GM18951 (cell line): ENCODE data around the gene ADGRG1.

Experiments
- POLR2A ChIP-seq: IDR thresholded peaks from 4 replicates; pipeline ENCODE4 v1.6.1; 2011; ENCODE audit warnings: mild to moderate bottlenecking; ENCODE audit not compliant: insufficient read length, insufficient read depth; ENCODE audit errors: extremely low read depth
- in situ Hi-C: fragments of 300-500 bp; cut with MboI; formaldehyde crosslinking; loops from one replicate; pipeline ENCODE4 v1.12.0; 2022; ENCODE audit warnings: low sequenced_read_pairs, mixed read lengths, inconsistent platforms; ENCODE audit not compliant: unreplicated experiment

ADGRG1 gene

DNA sequence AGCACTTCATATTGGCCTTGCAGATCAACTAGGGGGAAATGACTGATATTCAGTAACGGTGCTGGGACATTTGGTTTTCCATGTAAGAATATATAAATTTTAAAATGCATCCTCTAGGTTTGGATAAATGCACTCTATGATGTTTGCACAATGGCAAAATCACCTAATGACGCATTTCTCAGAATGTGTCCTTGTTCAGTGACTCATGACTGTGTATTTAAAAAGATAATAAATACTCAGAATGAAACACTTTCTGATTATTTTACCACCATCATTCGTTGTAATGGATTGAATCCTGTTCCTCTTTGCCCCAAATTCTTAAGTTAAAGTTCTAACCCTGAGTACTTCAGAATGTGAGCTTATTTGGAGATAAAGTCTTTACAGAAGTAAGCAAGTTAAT is 17.2 kb upstream of the ADGRG1 start:
- no peak for TF ChIP-seq POLR2A
- in situ Hi-C loops, result no loop called here

DNA sequence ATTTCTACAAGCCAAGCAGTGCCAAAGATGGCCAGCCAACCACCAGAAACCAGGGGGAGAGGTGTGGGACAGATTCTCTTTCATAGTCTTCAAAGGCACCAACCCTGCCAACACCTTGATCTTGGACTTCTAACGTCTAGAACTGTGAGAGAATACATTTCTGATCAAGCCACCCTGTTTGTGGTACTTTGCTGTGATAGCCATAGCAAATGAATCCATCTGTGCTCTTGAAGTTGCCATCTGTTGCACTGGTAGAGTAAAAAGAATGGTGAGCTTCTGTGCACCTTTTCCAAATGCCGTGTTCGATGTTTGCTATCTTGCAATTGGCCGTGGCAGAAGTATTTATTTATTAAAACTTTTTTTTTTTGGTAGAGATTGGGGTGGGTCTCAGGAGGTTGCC is 16.7 kb upstream of the ADGRG1 start:
- TF ChIP-seq POLR2A, result no peak
- in situ Hi-C loops, result no loop called here

DNA sequence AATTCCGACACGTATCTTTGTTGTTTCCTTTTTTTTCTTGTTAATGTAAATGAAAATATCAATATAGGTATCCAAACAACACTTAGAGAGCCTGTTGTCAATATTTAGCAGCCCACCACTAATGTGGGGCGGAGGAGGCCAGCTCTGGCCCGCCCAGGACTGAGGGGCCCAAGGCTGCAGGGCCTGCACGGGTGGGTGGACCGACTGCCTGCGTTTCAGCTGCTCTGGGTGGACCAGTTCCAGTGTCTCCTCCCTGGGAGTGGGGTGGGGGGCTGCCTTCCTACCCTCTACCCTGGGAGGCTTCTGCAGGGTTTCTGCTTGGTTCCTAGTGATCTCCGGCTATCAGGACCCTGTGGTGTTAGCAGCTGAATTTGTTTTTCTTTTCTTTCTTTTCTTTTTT is 15.9 kb upstream of the ADGRG1 start:
- in situ Hi-C loops, result no loop called here
- no peak for TF ChIP-seq POLR2A

DNA sequence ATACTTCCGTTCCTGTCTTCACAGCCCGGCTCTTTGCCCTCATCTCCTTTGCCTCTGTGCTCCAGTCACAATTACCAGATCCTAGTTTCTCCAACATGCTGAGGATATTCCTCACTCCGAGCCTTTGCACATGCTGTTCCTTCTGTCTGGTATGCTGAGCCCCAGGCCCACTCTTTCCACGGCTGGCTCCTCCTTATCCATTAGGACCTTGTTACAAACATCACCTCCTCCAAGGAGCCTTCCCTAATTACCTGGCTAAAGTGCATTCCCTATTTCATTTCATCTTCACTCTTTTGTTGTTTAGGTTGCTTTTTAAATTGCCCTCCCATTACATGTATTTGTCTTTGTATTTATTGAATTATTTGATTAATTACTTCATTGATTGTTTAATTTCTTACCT is 14.9 kb upstream of the ADGRG1 start:
- no peak for TF ChIP-seq POLR2A
- in situ Hi-C loops, result no loop called here

DNA sequence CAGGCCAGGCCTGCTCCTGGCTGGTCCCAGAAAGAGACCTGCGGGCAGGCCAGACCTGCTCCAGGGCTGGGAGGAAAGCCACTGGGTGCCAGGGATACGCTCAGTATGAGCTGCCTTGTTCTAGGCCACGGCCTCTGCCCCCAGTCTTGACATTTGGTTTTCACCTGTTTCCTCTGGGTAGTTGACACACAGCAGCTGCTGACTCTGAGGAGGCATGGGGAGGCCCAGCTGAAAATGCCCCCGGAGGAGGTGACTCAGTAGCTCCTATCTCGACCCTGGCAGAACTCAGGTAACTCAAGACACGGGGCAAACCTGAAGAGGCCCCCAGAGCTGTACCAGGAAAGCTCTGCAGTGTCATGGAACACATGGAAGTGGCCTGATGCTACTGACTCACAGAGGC is 13.9 kb upstream of the ADGRG1 start:
- in situ Hi-C loops, result no loop called here
- no peak for TF ChIP-seq POLR2A

DNA sequence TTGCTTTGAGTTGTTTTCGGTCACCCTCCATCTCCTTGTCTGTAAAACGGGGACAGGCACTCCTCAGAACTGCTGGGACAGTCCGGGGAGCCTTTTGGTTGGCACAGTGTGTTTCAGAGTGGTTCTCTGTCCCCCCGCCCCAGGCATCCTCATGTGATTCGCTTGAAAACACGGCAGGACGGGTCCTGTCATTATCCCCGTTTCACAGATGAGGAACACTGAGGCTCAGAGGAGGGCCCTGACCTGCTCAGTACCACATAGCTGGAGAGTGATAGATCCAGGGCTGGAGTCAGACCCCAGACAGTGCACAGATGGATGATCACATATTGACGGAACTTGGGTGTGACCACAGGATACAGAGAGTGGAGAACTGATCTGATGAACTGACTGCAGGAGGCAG is 13.5 kb upstream of the ADGRG1 start:
- TF ChIP-seq POLR2A, result no peak
- in situ Hi-C loops, result no loop called here

DNA sequence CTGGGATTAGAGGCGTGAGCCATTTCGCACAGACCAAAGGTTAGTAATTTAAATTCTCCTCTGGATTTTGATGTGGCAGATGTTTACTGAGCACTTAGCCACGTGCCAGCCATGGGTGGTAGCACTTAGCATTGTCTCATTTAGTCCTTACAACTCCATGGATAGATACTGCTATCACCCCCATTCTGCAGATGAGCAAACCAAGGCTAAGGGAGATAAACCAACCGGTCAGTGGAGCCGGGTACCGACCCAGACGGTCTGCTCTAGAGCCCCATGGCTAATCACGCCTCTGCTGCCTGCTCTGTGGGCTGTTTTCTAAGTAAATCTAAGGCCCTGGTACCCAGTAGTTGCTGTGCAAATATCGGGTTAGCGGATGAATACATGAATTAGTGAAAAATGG is 12.6 kb upstream of the ADGRG1 start:
- in situ Hi-C loops, result no loop called here
- no peak for TF ChIP-seq POLR2A

DNA sequence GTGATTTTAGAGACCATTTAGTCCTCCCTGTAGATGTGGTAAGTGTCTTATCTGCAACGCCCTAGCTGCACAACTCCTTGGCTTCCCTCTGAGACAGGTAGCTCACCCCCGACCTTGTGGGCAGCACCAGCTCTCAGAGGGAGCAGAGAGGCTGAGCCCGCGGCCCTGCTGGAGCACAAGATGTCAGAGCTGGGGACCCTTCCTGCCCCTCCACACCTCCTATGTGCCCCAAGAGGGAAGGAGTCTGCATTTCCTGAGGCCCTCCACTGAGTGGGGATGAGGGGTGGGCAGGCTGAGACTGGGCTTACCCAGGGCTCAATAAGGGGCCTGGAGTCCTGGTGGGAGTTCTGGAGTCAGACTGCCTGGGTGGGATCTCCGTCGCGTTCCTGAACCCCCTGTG is 12.2 kb upstream of the ADGRG1 start:
- in situ Hi-C loops, result no loop called here
- no peak for TF ChIP-seq POLR2A

DNA sequence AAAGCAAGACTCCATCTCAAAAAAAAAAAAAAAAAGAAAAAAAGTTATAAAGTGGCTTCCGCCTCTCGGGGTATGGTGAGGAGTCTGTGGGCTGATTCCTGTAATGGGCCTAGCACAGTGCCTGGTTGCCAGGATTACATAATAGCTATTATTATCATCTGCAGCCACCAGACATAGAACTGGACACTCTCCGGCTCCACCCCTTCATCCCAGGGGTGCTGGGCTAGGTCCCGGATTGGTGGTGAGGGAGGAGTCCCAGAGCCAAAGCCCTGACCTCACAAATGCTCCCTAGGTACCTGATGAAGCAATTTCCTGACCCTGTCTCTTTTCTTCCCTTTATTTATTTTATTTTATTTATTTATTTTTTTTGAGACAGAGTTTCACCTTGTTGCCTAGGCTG is 11.6 kb upstream of the ADGRG1 start:
- in situ Hi-C loops, result no loop called here

DNA sequence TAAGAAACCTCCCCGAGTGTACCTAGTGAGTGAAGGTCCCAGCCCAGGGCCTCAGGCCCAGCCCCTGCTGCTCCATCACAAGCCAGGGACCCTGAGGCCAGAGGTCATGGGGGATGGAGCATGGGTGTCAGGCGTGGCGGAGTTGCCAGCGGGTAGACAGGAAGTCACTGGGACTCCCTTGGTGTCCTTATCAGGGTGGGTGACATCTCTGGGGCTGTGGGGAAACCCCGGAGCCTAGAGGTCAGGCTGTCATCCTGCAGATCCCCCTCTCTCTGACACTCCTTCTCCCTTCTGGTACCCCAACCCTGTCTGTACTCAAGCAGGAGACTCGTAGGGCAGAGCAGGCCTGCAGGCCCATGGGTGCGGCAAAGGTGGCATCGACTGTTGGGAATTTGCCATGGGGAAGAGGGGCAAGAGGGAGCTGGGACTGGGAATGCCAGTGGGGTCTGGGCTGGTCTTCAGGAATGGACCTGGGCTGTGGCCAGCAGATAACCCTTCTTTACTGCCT is 10.8 kb upstream of the ADGRG1 start:
- TF ChIP-seq POLR2A, result no peak

More for the DNA sequence above, 11.6 kb upstream of the ADGRG1 start:
- TF ChIP-seq POLR2A, result no peak

DNA sequence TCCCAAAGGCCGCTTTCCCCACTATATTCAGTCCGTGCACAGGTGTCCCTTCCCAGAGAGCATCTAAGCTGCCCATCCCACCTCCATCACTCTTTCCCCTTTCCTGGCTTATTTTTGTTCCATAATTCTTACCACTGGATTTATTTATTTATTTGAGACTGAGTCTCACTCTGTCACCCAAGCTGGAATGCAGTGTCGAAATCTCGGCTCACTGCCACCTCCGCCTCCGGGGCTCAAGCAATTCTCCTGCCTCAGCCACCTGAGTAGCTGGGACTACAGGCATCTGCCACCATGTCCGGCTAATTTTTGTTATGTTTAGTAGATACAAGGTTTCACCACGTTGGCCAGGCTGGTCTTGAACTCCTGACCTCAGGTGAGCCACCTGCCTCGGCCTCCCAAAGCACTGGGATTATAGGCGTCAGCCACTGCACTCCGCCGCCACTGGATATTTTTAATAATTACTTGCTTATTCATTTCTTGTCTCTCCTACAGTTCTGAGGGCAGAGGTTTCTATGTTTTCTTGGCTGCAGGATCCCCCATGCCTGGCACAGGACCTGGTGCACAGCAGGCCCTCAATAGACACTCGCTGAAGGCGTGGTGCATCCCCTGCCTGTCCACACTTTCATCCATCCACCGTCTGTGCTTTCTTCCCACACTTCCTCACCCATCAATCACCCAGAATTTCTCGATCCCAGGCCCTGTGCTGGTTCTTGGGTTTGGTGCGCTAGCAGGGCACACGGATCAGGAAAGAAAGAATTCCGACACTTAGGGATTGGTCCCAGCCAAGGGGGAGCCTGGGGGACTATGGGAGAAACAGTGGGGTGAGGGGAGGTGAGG is 9.9 kb upstream of the ADGRG1 start:
- TF ChIP-seq POLR2A, result no peak

More for the DNA sequence above, 10.8 kb upstream of the ADGRG1 start:
- in situ Hi-C loops, result no loop called here

DNA sequence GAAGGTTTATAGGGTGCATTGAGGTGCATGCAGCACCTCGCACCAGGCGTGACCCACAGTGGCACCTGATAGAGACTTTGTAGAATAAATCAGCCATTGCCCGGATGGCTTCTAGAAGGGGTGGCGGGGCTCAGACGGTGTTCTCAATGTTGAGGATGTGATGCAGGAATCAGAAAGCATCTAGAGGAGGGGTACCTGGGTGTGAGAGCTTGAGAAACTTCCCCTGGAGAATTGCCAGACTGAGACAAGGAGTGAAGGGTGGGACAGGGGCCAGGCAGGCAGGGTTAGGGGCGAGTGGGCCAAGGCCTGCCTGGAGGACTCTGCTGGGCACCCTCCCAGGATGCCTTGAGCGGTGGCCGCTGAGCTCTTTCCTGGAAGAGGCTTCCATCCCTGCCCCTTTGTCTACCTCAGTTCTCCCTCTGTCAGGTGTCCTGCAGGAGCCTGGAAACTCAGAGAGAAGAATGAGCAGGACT is 9.3 kb upstream of the ADGRG1 start:
- TF ChIP-seq POLR2A, result no peak
- in situ Hi-C loops, result no loop called here

More for the DNA sequence above, 9.9 kb upstream of the ADGRG1 start:
- in situ Hi-C loops, result no loop called here

DNA sequence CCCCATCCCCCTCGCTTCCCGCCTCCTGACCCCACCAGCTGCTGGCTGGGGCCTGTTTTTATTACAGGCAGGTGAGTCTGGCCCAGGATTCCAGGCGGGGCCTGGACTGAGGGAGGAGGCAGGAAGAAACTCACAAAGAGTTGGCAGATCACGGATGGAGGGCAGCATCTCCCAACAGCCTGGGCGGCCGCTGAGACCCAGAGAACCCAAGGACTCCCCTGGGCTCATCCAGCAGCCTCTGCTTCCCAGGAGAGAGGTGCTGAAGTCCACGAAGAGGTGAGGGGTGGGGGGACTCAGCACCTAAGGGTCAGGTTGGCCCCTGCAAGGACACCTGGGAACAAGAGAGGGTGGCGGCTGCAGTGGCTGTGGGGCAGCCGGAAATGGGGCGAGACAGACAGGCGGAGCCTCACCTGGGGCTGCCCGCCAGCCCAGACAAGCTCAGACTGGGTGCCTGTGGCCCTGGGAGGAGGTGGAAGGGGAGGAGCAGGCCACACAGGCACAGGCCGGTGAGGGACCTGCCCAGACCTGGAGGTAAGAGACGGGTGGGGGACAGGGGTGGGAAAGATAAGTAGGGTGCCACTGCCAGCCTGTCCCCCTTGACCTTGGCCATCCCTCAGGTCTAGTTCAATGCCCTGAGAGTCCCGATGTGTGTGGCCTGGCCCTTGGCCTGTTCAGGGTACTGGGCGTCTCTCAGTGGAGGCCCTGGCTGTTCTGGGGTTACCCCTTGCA is 8.7 kb upstream of the ADGRG1 start:
- TF ChIP-seq POLR2A, result no peak
- in situ Hi-C loops, result no loop called here
